ENCODE results near the gene STAM. TPM values are rescaled to one million over a fixed set of nuclear protein-coding genes. Genes with fewer than 3 reads are reported as not detected.

Gene STAM
- total RNA-seq, 1 experiment from 2014 or later: 29.3 TPM

GRCh38 chr10:17659365-17659764 lies 15.4 kb downstream of the STAM start:
- Histone ChIP-seq H3K9ac (ENCODE audit: extremely low read depth, insufficient read length, low read length) (no peak overlapping the region), H3K23ac (ENCODE audit: insufficient read length, low read depth, low read length) (no peak overlapping the region), H4K91ac (ENCODE audit: insufficient read length, low read depth, low read length) (no peak overlapping the region), H3K18ac (ENCODE audit: insufficient read length, low read depth, low read length) (no peak overlapping the region), H3K4me2 (ENCODE audit: insufficient read depth, insufficient read length, low read length) (no peak overlapping the region), H2AK5ac (ENCODE audit: insufficient read length, low read length) (no peak overlapping the region), H4K5ac (ENCODE audit: insufficient read length, low read depth, low read length) (no peak overlapping the region), H2BK15ac (ENCODE audit: low read depth, low read length) (no peak overlapping the region), H3K56ac (ENCODE audit: insufficient read length, low read depth, low read length) (no peak overlapping the region), H2BK5ac (ENCODE audit: insufficient read length, low read length) (no peak overlapping the region), H3K14ac (ENCODE audit: insufficient read depth, low read length) (no peak overlapping the region), H3K27ac (ENCODE audit: insufficient read length, low read depth, low read length) (no peak overlapping the region), H3K4me1 (ENCODE audit: insufficient read depth, low read length) (no peaks in the 10 kb centered on the region; the same call in 1 of the 2 replicates), H3K79me2 (ENCODE audit: insufficient read depth, low read length) (peaks cover 13% of the 10 kb centered on the region; the same call in 1 of the 2 replicates), H3K79me1 (ENCODE audit: insufficient read depth, low read depth, low read length, poor library complexity, severe bottlenecking) (peaks cover 3% of the 10 kb centered on the region), H3T11ph (ENCODE audit: low read length) (no peak overlapping the region), H4K8ac (replicated peaks; ENCODE audit: insufficient read length, low read depth, low read length) (no peak overlapping the region), H3K23me2 (ENCODE audit: insufficient read length, low read depth, low read length, poor library complexity, severe bottlenecking) (no peaks in the 10 kb centered on the region), H2BK120ac (ENCODE audit: low read depth, low read length, poor library complexity, severe bottlenecking) (no peak overlapping the region), H4K20me1 (ENCODE audit: control insufficient read depth, insufficient read depth, insufficient read length) (no peaks in the 10 kb centered on the region), H2BK12ac (ENCODE audit: insufficient read length, low read depth, low read length) (no peak overlapping the region), H2AFZ (ENCODE audit: low read length) (no peak overlapping the region), H2BK20ac (ENCODE audit: low read depth, low read length, poor library complexity, severe bottlenecking) (no peak overlapping the region), H3K27me3 (ENCODE audit: insufficient read depth, low read length) (no peaks in the 10 kb centered on the region), H3K4ac (ENCODE audit: low read depth, low read length) (no peak overlapping the region), H3K9me3 (ENCODE audit: control insufficient read depth, low read depth, low read length) (no peaks in the 10 kb centered on the region)
- no peak overlapping the region for H3K27ac Mint-ChIP-seq
- H3K9me3 Mint-ChIP-seq: peaks cover 20 to 28% of the 10 kb centered on the region in 2 experiments
- no peaks in the 10 kb centered on the region for H3K27me3 Mint-ChIP-seq (ENCODE audit: low read depth)
- no peak overlapping the region for H3K4me3 Mint-ChIP-seq
- peaks cover 17 to 50% (median 21%) of the 10 kb centered on the region in 3 experiments for H3K36me3 Mint-ChIP-seq (ENCODE audit: insufficient read depth in 1 of 3, low read depth in 3 of 3)
- no CpG with 5 or more reads among the region's 4 CpGs for WGBS (ENCODE audit: extremely low coverage, insufficient read length, low lambda C conversion rate)
- DNase-seq: no peak
- peaks cover 10 to 26% of the 10 kb centered on the region in 2 experiments for H3K4me1 Mint-ChIP-seq
- TF ChIP-seq CTCF (conservative IDR thresholded peaks at IDR 0.05): no peak

All from H9 (cell line).